DOHH2 (cell line): ENCODE data around the gene RMC1.

Experiments used
- H3F3A ChIP-seq: fragments of 200-600 bp; sonication (generic), shearing (Covaris generic); 2 replicates; pipeline ENCODE4 v1.6.0; 2016; ENCODE audit warnings: antibody characterized with exemption, mild to moderate bottlenecking; ENCODE audit not compliant: control insufficient read depth, insufficient read depth
- H3K27ac ChIP-seq: fragments of 200-600 bp; sonication (generic); 2 replicates; pipeline ENCODE4 v1.5.1; 2014; ENCODE audit warnings: low read depth, mild to moderate bottlenecking, low read length, moderate library complexity
- H3K27me3 ChIP-seq: fragments of 200-600 bp; sonication (generic); 2 replicates; pipeline ENCODE4 v1.6.1; 2014; ENCODE audit warnings: mild to moderate bottlenecking, low read length, mixed read lengths; ENCODE audit not compliant: control insufficient read depth
- H3K36me3 ChIP-seq: fragments of 200-600 bp; sonication (generic); 2 replicates; pipeline ENCODE4 v1.6.1; 2014; ENCODE audit warnings: mild to moderate bottlenecking, low read length, moderate library complexity, mixed read lengths; ENCODE audit not compliant: control insufficient read depth
- H3K4me1 ChIP-seq: fragments of 200-600 bp; sonication (generic); 2 replicates; pipeline ENCODE4 v1.6.1; 2014; ENCODE audit warnings: mild to moderate bottlenecking, low read length, mixed read lengths; ENCODE audit not compliant: control insufficient read depth
- H3K4me2 ChIP-seq: fragments of 200-600 bp; sonication (generic); 2 replicates; pipeline ENCODE4 v1.6.0; 2014; ENCODE audit warnings: mild to moderate bottlenecking, low read length, moderate library complexity
- H3K4me3 ChIP-seq: fragments of 200-600 bp; sonication (generic); 2 replicates; pipeline ENCODE4 v1.5.1; 2014; ENCODE audit warnings: mild to moderate bottlenecking, low read length, mixed read lengths
- H3K79me2 ChIP-seq: fragments of 200-600 bp; sonication (generic); 2 replicates; pipeline ENCODE4 v1.6.1; 2014; ENCODE audit warnings: mild to moderate bottlenecking, low read length, mixed read lengths; ENCODE audit not compliant: control insufficient read depth
- H3K9me2 ChIP-seq: fragments of 200-600 bp; sonication (generic); replicated peaks from 2 replicates; pipeline ENCODE4 v1.6.1; 2014; ENCODE audit warnings: mild to moderate bottlenecking, low read length, mixed read lengths; ENCODE audit not compliant: control insufficient read depth
- H3K9me3 ChIP-seq: fragments of 200-600 bp; sonication (generic); 2 replicates; pipeline ENCODE4 v1.6.1; 2014; ENCODE audit warnings: antibody characterized with exemption, low read length, mixed read lengths; ENCODE audit not compliant: control insufficient read depth, insufficient read depth
- H4K20me1 ChIP-seq: fragments of 200-600 bp; sonication (generic); 2 replicates; pipeline ENCODE4 v1.6.0; 2014; ENCODE audit warnings: low read depth, mild to moderate bottlenecking, antibody characterized with exemption, low read length, moderate library complexity; ENCODE audit not compliant: control insufficient read depth, insufficient read depth
- EZH2phosphoT487 ChIP-seq: fragments of 200-600 bp; sonication (generic); IDR thresholded peaks from 2 replicates; pipeline ENCODE4 v1.6.1; 2017; ENCODE audit warnings: borderline replicate concordance, mild to moderate bottlenecking, antibody characterized with exemption, low read length, moderate library complexity, mixed read lengths
- TF ChIP-seq, protein P1 (sequence below): fragments of 200-600 bp; sonication (generic); IDR thresholded peaks from one replicate; pipeline ENCODE4 v1.5.1; 2014; ENCODE audit warnings: antibody characterized with exemption, mild to moderate bottlenecking, low read depth, low read length; ENCODE audit not compliant: poor library complexity, severe bottlenecking

The RMC1 gene

DNA sequence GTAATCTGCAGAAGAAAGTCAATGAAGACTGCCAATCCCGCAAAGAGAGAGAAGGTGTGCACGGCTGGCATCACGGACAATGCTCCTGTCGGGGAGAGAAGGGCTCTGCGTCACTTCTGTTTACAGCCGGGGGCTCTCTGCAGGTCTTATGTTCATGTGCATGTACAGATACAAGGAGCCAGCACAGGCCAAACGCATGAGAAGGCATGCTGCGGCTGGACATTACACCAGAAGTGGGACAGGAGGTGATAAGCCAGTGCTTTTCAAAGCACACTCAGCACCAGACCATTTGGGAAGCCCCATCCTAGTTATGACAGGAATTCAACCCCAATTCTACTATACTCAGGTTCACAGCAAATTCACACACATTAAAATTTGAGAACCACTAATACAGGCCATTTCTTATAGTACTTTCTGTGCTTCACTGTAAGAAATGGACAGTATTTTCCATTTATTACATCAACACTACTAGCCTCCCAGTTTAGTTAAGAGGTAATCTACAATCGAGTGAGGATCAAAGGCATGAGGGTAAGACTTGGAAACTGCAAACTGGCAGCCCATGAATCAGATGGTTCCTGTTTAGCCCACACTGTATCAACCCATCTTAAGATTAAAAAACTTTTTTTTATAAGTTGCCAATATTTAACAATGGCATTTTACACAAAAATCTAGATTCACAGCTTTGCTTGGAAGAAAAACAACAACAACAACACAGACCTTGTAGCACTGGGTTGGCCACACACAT, 38.2 kb downstream of the RMC1 start:
- no peaks in the 10 kb centered on the region for H3K9me2 ChIP-seq
- H3K4me2 ChIP-seq = no peak overlapping the region
- H3K9me3 ChIP-seq = no peaks in the 10 kb centered on the region
- no peaks in the 10 kb centered on the region for H3F3A ChIP-seq
- H3K4me1 ChIP-seq = no peaks in the 10 kb centered on the region
- TF ChIP-seq, protein P1, sequence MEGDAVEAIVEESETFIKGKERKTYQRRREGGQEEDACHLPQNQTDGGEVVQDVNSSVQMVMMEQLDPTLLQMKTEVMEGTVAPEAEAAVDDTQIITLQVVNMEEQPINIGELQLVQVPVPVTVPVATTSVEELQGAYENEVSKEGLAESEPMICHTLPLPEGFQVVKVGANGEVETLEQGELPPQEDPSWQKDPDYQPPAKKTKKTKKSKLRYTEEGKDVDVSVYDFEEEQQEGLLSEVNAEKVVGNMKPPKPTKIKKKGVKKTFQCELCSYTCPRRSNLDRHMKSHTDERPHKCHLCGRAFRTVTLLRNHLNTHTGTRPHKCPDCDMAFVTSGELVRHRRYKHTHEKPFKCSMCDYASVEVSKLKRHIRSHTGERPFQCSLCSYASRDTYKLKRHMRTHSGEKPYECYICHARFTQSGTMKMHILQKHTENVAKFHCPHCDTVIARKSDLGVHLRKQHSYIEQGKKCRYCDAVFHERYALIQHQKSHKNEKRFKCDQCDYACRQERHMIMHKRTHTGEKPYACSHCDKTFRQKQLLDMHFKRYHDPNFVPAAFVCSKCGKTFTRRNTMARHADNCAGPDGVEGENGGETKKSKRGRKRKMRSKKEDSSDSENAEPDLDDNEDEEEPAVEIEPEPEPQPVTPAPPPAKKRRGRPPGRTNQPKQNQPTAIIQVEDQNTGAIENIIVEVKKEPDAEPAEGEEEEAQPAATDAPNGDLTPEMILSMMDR = no peak
- TF ChIP-seq EZH2phosphoT487 = no peak
- H3K27me3 ChIP-seq = no peaks in the 10 kb centered on the region
- H3K79me2 ChIP-seq = no peaks in the 10 kb centered on the region
- no peak overlapping the region for H3K4me3 ChIP-seq
- H3K36me3 ChIP-seq = peaks cover 83% of the 10 kb centered on the region
- H4K20me1 ChIP-seq = no peaks in the 10 kb centered on the region
- no peak overlapping the region for H3K27ac ChIP-seq

DNA sequence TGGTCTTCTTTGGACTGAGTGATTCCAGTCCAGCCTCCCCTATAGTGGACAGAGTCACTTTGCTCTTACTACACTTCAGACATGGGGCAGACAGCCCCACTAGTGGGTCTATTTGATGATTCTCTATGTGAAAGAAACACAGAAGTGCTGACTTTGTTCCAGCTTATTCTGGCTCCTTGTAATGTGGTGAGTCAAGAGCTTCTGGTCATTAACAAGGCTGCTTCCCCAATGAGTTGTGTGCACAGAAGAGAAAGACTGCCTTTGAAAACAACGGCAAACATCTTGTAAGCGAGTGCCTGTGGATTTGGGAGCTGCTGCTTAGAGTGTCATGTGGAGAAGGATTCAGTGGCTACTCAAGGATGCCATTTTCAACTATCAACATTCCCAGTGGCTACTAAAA, 39.1 kb downstream of the RMC1 start:
- TF ChIP-seq, protein P1 = no peak
- no peak for TF ChIP-seq EZH2phosphoT487
- Histone ChIP-seq H4K20me1 (no peaks in the 10 kb centered on the region), H3K9me3 (no peaks in the 10 kb centered on the region), H3K36me3 (peaks cover 80% of the 10 kb centered on the region), H3K4me3 (no peak overlapping the region), H3K4me2 (no peak overlapping the region), H3K27ac (no peak overlapping the region), H3K79me2 (no peaks in the 10 kb centered on the region), H3K9me2 (no peaks in the 10 kb centered on the region), H3K27me3 (no peaks in the 10 kb centered on the region), H3F3A (no peaks in the 10 kb centered on the region), H3K4me1 (no peaks in the 10 kb centered on the region)

DNA sequence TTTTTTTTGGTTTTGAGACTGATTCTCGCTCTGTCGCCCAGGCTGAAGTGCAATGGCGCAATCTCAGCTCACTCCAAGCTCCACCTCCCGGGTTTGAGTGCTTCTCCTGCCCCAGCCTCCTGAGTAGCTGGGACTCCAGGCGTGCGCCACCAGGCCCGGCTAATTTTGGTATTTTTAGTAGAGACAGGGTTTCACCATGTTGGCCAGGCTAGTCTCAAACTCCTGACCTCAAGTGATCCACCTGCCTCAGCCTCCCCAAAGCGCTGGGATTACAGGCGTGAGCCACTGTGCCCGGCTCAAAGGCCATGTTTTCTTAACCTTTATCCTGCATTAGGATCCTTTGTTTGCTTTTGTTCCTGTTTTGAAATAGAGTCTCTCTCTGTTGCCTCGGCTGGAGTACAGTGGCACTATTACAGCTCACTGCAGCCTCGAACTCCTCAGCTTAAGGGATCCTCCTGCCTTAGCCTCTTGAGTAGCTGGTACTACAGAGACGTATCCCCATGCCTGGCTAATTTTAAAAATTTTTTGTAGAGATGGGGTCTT, 42.0 kb downstream of the RMC1 start:
- no peaks in the 10 kb centered on the region for H3K4me1 ChIP-seq
- no peak overlapping the region for H3K4me2 ChIP-seq
- no peaks in the 10 kb centered on the region for H3K27me3 ChIP-seq
- peaks cover 66% of the 10 kb centered on the region for H3K36me3 ChIP-seq
- no peaks in the 10 kb centered on the region for H4K20me1 ChIP-seq
- TF ChIP-seq, protein P1 = no peak
- TF ChIP-seq EZH2phosphoT487 = no peak
- H3F3A ChIP-seq = no peaks in the 10 kb centered on the region
- H3K27ac ChIP-seq = no peak overlapping the region
- no peaks in the 10 kb centered on the region for H3K9me3 ChIP-seq
- no peaks in the 10 kb centered on the region for H3K79me2 ChIP-seq
- no peak overlapping the region for H3K4me3 ChIP-seq
- no peaks in the 10 kb centered on the region for H3K9me2 ChIP-seq
